GM21737 (cell line): ENCODE data around the gene TFAP2E.
A peak's percentile ranks its signal among the peaks of the same experiment; 100 is the strongest.
"Not testable (repeated sequence)": the region's sequence is repeated elsewhere in the genome, so short reads cannot be mapped to it uniquely, and the experiment has no call there.

Experiments used
- ATAC-seq: cut with Tn5 transposase; IDR thresholded peaks from one replicate; pipeline ENCODE4 v1.9.1; 2021; ENCODE audit warnings: mild to moderate bottlenecking, moderate library complexity; ENCODE audit not compliant: unreplicated experiment

Gene TFAP2E

DNA sequence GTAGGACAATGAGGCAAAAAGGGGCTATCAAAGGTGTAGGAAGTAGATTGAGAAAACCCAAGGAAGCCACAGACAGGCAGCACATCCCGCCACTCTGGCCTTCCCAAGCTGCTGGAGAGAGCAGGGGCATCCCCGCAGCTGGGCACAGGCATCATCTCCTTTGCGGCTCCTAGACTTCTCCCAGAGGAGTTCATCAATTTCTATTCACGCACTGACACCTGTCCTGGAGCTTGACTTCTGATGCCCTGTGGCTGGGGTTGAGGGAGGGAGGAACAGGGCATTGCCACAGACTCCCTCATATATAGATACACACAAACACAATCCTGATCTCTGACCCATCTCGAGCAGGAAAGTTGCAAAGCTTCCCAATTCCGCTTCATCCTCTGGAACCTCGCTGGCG is 1.9 kb upstream of the TFAP2E start:
- ATAC-seq, result no peak

DNA sequence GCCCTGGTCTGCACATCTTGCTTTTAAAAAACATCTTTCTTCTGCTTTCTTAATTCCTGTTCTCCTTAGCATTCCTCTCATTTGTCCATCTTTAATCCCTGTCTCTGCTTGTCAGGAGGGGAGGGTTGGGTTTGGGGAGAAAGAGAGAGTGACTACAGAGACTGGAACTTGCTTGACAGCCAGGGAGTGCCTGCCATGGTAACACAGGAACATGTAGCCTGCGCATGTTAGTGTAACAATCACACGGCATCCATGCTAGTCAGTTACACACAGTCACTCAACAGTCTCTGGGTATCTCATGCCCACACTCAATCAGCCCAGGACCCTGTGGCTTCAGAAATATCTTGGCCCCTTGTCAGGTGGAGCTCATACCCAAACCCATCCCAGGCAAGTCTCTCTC is 818 bp upstream of the TFAP2E start:
- no peak for ATAC-seq

DNA sequence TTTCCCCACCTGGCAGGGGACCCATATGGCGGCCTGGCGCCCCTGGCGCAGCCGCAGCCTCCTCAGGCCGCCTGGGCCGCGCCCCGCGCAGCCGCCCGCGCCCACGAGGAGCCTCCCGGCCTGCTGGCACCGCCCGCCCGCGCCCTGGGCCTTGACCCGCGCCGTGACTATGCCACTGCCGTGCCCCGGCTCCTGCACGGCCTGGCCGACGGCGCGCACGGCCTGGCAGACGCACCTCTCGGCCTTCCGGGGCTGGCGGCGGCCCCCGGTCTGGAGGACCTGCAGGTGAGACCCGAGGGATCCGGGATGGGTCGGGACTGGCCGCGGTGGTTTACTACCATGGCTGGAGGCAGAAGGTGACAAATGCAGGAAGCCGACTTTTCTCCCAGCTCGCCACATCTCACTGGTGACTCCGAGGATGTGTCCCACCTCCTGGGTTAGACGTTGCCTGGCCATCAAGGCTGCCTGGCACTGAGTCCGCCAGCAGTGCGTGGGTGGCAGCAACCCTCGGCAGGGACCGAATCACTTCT is 1.1 kb downstream of the TFAP2E start:
- no peak for ATAC-seq

GRCh38 chr1:35574655-35575415 is 1.7 kb downstream of the TFAP2E start:
- ATAC-seq, result no peak

GRCh38 chr1:35575416-35575958 is 2.4 kb downstream of the TFAP2E start:
- no peak for ATAC-seq

- no peak for ATAC-seq
Observed at GRCh38 chr1:35576061-35576765, 3.1 kb downstream of the TFAP2E start.

DNA sequence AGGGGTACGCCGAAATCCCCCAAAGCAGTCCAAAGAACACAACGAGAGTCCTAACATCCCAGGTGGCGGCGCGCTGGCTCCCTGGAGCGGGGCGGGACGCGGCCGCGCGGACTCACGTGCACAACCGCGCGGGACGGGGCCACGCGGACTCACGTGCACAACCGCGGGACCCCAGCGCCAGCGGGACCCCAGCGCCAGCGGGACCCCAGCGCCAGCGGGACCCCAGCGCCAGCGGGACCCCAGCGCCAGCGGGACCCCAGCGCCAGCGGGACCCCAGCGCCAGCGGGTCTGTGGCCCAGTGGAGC is 3.6 kb downstream of the TFAP2E start:
- ATAC-seq, result not testable (repeated sequence)

DNA sequence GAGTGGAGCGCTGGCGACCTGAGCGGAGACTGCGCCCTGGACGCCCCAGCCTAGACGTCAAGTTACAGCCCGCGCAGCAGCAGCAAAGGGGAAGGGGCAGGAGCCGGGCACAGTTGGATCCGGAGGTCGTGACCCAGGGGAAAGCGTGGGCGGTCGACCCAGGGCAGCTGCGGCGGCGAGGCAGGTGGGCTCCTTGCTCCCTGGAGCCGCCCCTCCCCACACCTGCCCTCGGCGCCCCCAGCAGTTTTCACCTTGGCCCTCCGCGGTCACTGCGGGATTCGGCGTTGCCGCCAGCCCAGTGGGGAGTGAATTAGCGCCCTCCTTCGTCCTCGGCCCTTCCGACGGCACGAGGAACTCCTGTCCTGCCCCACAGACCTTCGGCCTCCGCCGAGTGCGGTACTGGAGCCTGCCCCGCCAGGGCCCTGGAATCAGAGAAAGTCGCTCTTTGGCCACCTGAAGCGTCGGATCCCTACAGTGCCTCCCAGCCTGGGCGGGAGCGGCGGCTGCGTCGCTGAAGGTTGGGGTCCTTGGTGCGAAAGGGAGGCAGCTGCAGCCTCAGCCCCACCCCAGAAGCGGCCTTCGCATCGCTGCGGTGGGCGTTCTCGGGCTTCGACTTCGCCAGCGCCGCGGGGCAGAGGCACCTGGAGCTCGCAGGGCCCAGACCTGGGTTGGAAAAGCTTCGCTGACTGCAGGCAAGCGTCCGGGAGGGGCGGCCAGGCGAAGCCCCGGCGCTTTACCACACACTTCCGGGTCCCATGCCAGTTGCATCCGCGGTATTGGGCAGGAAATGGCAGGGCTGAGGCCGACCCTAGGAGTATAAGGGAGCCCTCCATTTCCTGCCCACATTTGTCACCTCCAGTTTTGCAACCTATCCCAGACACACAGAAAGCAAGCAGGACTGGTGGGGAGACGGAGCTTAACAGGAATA is 4.2 kb downstream of the TFAP2E start:
- ATAC-seq, result peak; percentile 64

DNA sequence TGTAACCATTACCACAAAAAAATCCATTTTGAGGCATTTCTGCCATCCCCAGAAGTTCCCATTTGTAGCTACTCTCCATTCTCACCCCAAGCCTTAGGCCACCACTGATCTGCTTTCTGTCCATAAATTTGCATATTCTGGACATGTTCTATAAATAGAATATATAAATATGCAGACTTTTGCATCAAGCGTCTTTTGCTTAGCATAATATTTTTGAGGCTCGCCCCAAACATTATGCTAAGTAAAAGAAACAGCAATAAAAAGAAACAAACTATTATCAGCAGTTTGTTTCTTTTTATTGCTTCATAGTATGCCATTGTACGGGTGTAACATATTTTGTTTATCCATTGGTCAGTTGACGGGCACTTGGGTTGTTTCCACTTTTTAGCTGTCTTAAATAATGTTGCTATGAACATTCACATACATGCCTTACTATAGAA is 7.9 kb downstream of the TFAP2E start:
- no peak for ATAC-seq

DNA sequence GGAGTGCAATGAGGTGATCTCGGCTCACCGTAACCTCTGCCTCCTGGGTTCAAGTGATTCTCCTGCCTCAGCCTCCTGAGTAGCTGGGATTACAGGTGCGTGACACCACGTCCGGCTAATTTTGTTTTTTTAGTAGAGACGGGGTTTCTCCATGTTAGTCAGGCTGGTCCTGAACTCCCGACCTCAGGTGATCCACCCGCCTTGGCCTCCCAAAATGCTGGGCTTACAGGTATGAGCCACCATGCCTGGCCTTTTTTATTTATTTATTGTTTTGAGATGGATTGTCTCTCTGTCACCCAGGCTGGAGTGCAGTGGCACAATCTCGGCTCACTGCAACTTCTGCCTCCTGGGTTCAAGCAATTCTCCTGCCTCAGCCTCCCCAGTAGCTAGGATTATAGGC is 8.5 kb downstream of the TFAP2E start:
- ATAC-seq, result not testable (repeated sequence)

GRCh38 chr1:35585281-35585680 is 12.2 kb downstream of the TFAP2E start:
- ATAC-seq, result no peak

DNA sequence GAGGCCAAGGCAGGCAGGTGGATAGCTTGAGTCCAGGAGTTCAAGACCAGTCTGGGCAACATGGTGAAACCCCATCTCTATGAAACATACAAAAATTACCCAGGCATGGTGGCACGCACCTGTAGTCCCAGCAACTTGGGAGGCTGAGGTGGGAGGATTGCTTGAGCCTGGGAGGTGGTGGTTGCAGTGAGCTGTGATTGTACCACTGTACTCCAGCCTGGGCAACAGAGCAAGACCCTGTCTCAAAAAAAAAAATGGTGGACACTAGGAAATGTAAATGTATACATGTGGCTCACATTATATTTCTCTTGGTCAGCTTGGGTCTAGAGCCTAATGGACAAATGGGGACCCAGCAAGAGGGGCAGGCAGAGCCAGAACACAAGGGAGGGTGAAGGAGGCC is 12.7 kb downstream of the TFAP2E start:
- not testable (repeated sequence) for ATAC-seq

GRCh38 chr1:35586808-35587207 is 13.7 kb downstream of the TFAP2E start:
- ATAC-seq, result no peak

DNA sequence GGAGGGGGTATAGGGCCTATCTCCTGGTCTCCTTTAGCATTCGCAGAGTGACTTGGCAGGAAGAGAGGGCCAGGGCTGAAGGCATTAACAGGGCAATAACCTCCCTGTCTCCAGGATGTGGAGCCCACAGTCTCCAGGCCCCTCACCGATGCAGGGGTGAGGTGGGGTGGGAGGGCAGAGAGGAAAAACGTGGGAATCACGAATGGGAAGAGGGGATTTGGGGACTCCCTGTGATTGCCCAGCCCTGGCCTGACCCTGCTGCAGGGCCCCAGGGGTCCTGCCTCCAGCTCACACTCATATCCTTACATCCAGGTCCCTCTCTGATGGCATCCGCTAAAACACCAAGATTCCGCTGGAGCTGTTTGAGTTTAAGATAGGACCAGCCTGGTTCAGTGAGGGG is 14.6 kb downstream of the TFAP2E start:
- ATAC-seq, result no peak

DNA sequence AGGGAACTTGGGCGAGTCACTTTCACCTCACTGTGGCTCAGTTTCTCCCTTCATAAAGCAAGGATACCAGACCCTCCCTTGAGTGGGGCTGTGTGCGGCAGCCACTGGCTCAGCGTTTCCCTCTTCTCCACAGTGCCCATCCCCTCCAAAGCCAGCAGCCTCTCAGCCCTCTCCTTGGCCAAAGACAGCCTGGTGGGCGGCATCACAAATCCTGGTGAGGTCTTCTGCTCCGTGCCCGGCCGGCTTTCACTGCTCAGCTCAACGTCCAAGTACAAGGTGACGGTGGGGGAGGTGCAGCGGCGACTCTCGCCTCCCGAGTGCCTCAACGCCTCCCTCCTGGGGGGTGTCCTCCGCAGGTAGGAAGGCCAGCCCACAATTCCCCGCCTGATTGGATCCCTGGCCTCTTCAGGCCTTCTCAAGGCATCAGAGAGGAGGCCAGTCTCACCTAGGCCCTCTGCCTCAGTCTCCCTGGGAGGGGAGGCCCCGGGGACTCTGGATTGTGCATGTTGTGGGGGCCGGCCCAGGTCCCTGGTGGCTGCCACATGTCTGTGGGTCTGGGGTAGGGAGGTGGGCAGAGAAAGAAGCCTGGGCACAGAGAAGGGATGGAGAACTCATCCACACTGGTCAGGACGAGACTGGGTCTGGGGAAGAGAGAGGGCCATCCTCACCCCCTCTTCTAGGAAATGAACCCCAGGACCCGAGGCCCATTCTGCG is 15.2 kb downstream of the TFAP2E start:
- no peak for ATAC-seq

GRCh38 chr1:35589516-35590427 is 16.7 kb downstream of the TFAP2E start:
- ATAC-seq, result no peak

DNA sequence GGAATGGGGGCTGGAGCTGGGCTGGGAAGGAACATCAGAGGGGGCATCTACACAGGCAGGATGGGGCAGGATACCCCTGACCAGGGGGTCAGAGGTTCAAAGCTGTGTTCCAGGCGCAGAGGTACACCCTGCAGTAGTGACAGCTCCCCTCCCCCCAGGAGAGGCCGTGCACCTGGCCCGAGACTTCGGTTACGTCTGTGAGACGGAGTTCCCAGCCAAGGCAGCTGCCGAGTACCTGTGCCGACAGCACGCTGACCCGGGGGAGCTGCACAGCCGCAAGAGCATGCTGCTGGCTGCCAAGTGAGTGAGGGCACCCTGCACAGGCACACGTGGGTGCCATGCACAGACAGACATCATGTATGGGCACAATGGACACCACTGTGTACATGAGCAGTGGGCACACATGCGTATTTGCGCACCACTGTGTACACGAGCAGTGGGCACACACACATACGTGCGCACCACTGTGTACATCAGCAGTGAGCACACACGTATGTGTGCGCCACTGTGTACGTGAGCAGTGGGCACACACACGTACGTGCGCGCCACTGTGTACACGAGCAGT is 17.4 kb downstream of the TFAP2E start:
- ATAC-seq, result no peak

GRCh38 chr1:35591211-35591610 is 18.1 kb downstream of the TFAP2E start:
- no peak for ATAC-seq
